ELF-1 (cell line): Measurements from ENCODE around the gene LMOD1.
"Not testable (repeated sequence)": the region's sequence is repeated elsewhere in the genome, so short reads cannot be mapped to it uniquely, and the experiment has no call there.

Source experiments
- DNase-seq: peaks from one replicate; pipeline ENCODE4 v3.0.0-alpha.2; 2016; ENCODE audit warnings: low read depth, low spot score

Gene LMOD1

GRCh38 chr1:201946224-201946908 is at the start of gene LMOD1:
LMOD1 (minus strand) TSS chr1:201946548; CDS start chr1:201946340, 208 bp downstream.
- DNase-seq: peak; percentile 94

DNA sequence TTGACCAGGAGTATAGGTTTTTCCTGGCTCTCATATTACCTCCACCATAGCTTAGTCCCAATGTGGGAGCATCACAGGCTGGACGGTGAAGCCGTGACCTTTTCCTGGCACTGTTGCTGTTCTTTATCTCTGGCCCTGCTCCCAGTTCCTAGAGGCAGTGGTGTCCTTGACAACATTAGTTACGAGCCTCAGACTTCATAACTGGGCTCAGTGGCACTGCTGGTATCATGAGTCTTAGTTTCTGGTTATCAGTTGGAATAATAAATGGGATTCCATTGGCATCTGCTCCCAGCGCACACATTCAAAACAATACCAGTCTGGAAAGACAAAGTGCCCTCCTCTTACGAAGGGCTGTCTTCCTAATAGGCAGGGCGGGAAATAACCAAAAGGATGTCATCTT is 44.1 kb upstream of the LMOD1 start:
- no peak for DNase-seq

DNA sequence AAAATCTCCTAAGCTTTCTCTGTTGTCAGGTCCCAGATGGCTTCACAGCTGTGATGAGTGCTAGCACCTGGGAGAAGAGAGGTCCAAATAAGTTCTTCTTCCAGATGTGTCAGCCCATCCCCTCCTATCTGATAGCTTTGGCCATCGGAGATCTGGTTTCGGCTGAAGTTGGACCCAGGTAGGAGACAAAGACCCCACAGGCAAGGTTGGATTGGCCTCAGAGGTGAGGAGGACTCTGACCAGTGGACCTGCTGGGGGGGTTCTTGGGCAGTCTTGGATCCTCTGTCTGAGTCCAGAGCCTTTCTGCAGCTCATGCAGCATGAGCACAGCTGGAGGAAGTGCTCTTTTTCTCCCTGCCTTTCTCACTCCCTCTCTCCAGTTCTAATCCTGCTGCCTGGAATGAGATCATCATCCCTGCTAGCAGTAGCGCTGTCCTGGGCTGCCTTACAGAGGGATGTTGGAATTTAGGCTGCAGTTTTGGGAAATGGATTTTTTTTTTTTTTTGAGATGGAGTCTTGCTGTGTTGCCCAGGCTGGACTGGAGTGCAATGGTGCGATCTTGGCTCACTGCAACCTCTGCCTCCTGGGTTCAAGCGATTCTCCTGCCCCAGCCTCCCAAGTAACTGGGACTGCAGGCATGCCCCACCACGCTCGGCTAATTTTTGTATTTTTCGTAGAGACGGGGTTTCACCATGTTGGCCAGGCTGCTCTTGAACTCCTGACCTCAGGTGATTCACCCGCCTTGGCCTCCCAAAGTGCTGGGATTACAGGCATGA is 43.2 kb upstream of the LMOD1 start:
- DNase-seq: no peak

DNA sequence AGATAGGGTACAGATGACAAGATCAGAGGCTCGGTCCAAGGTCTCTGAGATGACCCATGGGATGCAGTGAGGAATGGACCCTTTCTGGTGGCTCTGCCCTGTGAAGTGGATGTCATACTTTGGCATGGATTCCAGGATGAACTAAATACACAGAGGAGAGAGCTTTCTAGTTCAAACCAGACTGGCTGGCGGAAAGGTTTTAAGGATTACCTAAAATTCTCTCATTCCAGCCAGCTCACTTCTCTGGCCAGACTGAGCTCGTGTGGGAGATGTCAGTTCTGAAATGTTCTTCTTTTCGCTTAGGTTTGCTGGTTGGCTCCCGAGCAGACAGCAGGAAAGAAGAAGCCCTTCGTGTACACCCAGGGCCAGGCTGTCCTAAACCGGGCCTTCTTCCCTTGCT is 42.3 kb upstream of the LMOD1 start:
- DNase-seq: no peak

GRCh38 chr1:201985355-201985754 is 39.0 kb upstream of the LMOD1 start:
- no peak for DNase-seq

DNA sequence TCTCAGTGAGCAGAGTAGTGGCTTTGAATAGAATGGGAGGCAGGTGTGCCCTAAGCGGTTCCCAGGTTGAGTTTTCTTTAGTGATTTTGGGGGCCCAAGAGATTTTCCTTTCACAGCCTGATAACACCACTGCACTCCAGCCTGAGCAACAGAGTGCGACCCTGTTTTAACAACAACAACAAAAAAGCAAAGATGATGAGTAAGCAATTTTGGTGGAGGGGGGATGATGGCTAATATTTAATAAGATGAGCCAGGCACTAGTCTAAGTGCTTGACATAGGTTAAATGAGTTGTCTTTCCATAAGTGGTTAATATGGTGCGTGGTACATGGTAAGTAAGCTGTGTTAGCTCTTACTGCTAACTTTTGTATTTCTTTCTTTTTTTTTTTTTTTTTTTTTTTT is 38.1 kb upstream of the LMOD1 start:
- no peak for DNase-seq

- no peak for DNase-seq
Measured at GRCh38 chr1:201983380-201983805, 37.0 kb upstream of the LMOD1 start.

GRCh38 chr1:201982623-201983379 is 36.5 kb upstream of the LMOD1 start, which contains the start of gene RNPEP:
RNPEP (plus strand) TSS chr1:201982648; CDS start chr1:201982667, 19 bp downstream.
- peak; percentile 83 for DNase-seq

DNA sequence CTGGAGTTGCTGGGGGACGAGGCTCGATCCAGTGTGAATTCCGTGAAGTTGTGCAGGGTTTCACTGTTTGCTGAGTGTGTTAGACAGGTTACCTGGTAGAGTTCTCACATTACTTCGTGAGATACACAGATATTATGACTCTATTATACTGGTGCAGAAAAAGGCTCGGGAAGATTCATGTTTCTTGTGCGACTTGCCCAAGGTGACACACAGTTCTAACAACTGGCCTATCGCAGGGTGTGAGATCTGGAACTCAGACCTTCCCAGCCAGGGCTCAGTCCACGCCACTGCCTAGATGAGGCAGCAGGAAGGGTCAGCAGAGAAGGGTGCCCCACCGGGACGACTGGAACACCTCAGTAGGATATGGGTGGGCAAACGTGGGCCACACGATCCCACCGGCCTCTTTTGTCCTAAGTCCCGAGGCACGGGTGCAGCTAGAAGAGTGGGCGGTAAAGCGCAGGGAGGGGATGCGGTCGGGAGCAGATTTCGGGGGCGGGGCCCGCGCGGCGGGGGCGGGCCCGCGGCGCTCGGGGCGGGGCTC is 35.8 kb upstream of the LMOD1 start:
- peak; percentile 52 for DNase-seq

- DNase-seq: no peak
Measured at GRCh38 chr1:201970334-201971159, 24.2 kb upstream of the LMOD1 start.

- no peak for DNase-seq
Measured at GRCh38 chr1:201968202-201968925, 22.0 kb upstream of the LMOD1 start.

GRCh38 chr1:201966171-201966570 is 19.8 kb upstream of the LMOD1 start:
- DNase-seq: no peak

DNA sequence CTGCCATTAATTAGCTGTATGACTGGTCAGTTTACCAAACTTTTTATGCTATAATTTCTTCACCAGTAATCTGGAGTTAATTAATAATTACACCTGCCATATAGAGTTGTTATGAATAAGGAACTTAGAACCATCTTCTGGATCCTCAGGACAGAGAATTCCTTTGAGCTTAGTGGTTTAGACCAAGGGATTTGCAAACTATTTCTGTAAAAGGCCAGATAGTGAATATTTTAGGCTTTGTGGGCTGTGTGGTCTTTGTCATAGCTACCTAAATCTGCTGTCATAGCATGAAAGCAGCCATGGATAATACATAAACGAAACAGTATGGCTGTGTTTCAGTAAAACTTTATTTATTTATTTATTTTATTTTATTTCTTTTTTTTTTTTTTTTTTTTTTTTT is 17.9 kb upstream of the LMOD1 start:
- no peak for DNase-seq

DNA sequence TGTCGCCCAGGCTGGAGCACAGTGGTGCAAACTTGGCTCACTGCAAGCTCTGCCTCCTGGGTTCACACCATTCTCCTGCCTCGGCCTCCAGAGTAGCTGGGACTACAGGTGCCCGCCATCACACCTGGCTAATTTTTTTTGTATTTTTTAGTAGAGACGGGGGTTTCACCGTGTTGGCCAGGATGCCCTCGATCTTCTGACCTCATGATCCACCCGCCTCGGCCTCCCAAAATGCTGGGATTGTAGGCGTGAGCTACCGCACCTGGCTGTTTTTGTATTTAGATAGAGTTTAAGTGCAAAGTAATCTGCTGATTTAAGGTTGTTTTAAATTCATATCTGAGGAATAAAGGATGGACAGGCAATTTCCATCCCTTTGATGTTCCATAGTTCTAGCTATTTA is 16.0 kb upstream of the LMOD1 start:
- not testable (repeated sequence) for DNase-seq

- DNase-seq: no peak
Measured at GRCh38 chr1:201958348-201958747, 12.0 kb upstream of the LMOD1 start.

- DNase-seq: no peak
Measured at GRCh38 chr1:201955729-201956143, 9.4 kb upstream of the LMOD1 start.

- DNase-seq: peak; percentile 97
Measured at GRCh38 chr1:201955009-201955728, 8.8 kb upstream of the LMOD1 start, which contains the start of gene TIMM17A. TIMM17A (plus strand) TSS chr1:201955503; CDS start chr1:201955527, 24 bp downstream.

DNA sequence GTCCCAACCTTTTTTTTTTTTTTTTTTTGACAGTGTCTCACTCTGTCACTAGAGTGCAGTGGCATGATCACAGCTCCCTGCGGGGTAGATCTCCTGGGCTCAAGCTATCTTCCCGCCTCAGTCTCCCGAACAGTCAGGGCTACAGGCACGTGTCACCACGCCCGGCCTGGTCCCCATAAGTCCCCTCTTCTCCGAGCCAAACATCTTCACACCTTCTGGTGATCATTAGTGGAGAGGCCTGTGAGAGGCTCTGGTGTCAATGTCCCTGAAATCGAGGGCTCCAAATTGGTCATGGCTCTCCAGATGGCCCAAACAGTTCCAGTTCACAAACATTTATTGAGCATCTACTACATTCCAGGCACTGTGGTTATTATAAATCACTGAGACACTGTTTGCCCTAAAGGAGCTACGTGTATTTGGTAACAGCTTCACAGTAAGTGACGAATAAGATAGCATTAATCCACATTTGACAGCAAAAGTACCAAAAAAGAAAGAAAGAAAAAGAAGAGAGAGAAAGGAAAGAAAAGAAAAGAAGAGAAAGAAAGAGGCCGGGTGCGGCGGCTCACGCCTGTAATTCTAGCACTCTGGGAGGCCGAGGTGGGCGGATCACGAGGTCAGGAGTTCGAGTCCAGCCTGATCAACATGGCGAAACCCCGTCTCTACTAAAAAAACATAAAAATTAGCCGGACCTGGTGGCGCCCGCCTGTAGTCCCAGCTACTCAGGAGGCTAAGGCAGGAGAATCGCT is 8.1 kb upstream of the LMOD1 start:
- DNase-seq: peak; percentile 24

- no peak for DNase-seq
Measured at GRCh38 chr1:201949491-201949890, 3.1 kb upstream of the LMOD1 start.
